Spleen (tissue), 3 donors: ENCODE results near the gene HNRNPA3.

ENCODE experiments used
- POLR2A ChIP-seq, 3 donors: fragments of 450-650 bp; IDR thresholded peaks; one replicate each; pipeline ENCODE4 v1.5.1; 2017; ENCODE audit warnings: antibody characterized with exemption in 3 of 3, mild to moderate bottlenecking in 1 of 3
- POLR2AphosphoS5 ChIP-seq, 3 donors: sonication (generic); formaldehyde crosslinking; IDR thresholded peaks; one replicate each; pipeline ENCODE4 v1.5.1; 2017; ENCODE audit warnings: antibody characterized with exemption in 3 of 3

GRCh38 chr2:177184606-177185005 is 28.0 kb upstream of the HNRNPA3 start:
- no peak for TF ChIP-seq POLR2AphosphoS5 (IDR thresholded peaks at IDR 0.05)
- TF ChIP-seq POLR2A (IDR thresholded peaks at IDR 0.05), result no peak
